Renal cortical epithelial cell (primary cell): ENCODE data around the gene NXF1. TPM values are rescaled to one million over a fixed set of nuclear protein-coding genes. Genes with fewer than 3 reads are reported as not detected.
"Not testable (repeated sequence)": the region's sequence is repeated elsewhere in the genome, so short reads cannot be mapped to it uniquely, and the experiment has no call there.

ENCODE experiments used
- DNase-seq: peaks from one replicate; pipeline ENCODE4 v3.0.0-alpha.2; 2011; ENCODE audit warnings: low read depth
- total RNA-seq: library from RNA; depleted of rRNA; stranded (reverse); fragments of >200 nt; gene quantifications from 2 replicates; pipeline ENCODE4 v1.2.3, GENCODE V29; 2014

The NXF1 gene
- 7.6 and 50.3 TPM in 2 replicates for total RNA-seq

DNA sequence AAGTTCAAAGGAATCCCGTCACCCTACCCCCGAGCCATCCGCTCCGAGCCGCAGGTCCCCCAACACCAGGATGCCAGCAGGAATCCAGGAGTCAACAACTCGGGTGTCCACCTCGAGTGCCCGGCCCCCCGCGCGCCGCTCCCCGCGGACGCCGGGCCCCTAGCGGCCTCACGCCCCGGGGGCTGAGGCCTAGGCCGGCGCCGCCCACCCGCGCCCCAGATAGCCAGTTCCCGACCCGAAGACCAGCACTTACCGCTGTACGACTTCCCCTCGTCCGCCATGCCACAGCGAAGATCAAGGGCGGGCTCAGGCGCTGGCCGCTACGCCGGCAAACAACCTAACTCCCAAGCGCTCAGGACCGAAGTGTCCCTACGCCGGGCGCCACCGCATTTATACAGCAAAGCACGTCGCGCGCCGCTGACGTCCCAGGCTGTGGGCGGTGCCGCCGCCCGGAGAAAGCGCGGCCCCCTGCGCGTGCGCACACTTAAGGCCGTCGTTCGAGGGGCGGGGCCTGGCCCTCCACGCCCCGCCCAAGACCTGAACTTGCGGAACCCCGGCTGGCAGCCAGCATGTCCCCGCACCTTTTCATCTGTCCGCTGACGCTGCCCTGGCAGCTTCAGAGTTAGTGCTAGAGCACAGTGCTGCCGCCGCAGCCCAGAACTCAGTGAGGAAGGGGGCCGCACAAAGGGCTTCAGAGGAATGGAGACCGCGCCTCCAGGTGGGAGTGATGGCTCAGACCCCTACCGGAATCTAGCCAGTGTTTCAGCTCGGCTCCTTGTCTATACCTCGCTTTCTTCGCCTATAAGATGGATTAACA lies at the start of gene NXF1:
NXF1 (minus strand) TSS at position 365 of the 817 bp plus-strand sequence; CDS start at position 281, 84 bp downstream.
- peak; percentile 79 for DNase-seq

DNA sequence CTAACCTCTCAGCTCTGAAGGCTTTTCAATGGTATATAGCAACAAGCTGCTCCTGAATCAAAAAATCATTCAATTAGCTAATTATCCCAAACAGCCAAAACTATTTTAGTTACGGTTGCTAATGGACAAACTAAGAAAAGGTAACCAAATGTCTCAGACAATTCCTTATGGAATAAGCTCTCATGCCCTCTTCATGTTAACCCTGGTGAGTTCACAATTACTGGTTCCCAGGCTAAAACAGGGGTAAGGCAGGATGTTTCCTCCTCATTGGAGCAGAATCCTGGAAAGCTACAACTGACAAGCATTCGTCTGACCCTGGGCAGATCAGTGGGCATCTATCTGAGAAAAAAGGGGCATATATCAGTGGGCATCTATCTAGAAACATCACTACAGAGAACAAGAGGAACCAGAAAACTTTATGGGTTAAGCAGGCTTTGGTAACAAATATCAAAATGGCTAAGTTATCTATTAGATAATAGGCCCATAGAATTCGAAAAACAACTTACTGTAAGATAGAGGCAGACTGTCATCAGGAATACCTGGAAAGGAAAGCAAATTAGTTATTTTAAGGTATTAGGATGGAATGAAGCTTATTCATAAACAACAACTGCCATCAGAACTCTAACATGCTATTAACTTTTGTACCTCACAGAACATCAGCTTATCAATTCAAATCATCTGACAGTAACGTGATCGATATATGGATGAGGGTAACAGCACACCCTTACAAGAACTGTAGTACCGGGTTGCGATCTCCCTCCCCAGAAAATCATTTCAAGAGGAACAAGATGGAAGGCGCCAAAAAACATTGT lies 49.0 kb upstream of the NXF1 start:
- DNase-seq = no peak

DNA sequence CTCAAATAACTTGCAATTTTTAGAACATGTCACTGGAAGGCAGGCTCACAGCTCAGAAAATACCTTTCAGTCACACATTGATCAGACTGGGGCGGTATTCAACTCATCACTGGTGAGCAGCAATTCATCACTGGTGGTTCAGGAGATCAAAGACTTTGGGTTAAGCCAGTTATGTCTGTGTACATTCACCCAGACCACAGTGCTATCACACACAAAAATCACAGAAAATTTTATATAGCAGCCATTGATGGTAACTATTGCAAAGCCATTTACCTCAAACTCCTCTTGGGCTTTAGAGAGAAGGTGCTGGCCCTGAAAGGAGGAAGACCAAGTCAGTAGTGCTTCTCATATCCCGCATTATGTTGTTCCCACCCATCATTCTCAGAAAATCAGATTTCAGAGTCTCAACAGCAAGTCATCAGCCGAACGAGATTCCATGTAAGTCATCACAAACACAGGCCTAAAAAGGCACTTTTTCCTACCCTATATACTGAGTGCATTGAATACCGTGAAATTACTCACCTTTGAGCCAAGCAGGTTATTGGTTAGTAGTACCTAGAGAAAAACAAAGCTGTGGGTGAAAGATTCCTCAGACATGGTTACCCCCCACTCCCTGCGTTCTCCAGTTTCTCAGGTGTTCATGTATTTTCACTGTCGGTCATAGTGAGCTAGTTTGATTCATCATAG lies 48.2 kb upstream of the NXF1 start:
- no peak for DNase-seq

DNA sequence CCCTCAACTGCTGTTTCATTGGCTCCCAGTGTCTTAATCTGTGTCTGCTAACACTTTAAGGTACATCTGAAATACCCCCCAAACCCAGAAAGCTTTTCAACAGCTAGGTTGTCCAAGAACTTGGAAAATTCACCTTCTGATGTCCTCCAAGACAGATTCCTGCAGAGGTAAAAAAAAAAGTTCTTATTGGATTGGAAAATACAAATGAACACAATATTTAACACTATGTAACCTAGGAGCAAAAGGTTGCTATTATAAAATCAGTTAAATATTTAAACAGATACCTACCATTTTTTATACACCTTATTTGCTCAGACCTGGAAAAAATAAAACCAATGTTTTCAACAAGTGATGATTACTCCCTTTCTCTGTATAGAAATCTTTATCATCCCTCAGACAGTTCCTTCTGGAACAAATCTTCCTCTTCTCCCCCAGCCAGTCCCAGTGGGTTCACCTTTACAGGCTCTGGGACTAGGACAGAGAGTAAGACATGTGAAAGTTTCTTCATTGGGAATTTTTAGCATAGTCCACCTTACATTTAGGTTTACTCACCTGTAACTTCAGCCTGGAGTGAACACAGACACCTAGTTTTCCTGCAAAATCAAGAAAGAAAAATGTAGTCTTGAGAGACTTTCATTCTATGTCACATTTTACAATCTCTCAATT lies 47.4 kb upstream of the NXF1 start:
- DNase-seq = no peak

DNA sequence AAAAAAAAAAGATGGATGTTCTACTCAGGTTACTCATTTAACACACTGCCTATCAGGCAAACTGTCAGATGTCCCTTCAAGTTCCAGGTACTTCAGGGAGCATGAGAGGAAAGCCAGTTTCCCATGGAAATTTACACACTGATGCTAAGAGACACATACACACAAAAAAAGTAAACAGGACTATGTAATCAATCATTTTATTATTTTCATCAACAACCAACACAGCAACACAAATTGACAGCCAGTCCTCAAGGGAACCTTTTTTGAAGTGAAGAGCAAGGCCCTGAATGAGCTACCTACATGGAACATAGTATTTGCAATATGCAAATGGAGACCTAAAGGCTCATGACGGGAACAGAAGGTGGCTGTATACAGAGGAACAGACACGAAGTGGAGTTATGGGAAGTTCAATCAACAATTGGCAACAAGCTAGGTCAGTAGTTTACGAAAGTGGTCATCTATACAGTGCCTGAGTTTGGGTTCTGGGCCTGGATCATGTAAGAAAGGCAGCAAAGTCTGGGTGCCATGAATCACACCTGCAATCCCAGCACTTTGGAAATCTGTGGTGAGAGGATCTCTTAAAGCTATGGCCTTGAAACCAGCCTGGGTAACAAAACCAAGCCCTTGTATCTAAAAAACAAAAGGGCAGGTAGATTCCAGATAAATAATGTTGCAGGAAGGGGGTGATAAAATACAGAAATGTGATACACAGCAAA lies 46.7 kb upstream of the NXF1 start:
- peak; percentile 15 for DNase-seq

DNA sequence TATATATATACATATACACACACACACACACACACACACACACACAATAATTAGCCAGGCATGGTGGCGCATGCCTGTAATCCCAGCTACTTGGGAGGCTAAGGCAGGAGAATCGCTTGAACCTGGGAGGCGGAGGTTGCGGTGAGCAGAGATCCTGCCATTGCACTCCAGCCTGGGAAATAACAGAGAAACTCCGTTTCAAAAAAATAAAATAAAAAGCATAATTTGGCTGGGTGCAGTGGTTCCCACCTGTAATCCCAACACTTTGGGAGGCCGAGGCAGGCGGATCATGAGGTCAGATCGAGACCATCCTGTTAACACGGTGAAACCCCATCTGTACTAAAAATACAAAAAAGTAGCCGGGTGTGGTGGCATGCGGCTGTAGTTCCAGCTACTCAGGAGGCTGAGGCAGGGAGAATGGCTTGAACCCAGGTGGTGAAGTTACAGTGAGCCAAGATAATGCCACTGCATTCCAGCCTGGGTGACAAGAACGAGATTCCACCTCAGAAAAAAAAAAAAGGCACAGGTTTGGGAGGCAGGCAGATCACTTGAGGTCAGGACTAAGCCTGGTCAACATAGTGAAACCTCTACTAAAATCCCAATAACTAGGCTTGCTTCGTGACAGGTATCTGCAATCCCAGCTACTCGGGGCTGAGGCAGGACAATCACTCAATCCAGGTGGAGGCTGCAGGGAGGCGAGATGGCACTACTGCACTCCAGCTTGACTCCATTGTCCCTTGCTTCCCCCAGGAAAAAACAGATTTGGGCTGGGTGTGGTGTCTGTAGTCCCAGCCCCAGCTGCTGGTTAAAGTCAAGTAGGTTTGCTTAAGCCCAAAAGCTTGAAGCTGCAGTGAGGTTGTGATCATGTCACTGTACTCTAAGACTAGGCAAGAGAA lies 45.9 kb upstream of the NXF1 start:
- no peak for DNase-seq

DNA sequence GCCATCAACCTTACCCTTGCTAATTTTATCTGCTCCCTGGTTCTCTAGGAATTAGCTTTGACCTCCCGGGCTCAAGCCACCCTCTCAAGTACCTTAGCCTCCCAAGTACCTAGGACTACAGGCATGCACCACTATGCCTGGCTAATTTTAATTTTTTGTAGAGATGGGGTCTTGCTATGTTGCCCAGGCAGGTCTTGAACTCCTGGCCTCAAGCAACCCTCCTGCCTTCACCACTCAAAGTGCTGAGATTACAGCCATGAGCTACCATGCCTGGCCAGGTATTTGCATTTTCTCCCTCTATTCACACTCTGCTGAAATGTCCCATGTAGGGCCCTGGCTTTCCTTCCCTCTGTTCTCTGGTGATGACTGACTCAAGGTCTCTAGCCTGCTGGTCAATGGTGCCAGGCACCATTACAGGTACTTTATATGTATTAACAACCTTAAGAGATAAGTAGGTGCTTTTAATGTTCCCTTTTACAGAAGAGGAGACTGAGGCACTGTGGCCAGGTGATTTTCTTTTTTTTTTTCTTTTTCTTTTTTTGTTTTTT lies 42.6 kb upstream of the NXF1 start:
- DNase-seq = no peak

DNA sequence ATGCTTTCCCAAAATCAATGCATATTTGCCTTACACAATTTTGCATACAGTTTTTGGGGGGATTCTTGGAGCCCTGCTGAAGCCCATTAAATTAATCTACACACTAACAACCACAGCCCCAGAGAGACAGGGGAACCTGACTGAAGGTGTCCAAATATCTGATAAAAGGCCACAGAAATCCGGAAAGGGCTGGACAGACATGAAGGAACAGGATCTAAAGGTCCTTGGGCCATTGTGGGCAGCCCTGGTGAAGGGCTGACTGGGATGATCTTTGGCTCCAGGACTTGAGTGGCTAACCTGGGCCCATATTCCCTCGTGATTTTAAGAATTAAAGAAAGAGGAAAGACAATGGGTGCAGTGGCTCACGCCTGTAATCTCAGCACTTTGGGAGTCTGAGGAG lies 40.9 kb upstream of the NXF1 start:
- no peak for DNase-seq

DNA sequence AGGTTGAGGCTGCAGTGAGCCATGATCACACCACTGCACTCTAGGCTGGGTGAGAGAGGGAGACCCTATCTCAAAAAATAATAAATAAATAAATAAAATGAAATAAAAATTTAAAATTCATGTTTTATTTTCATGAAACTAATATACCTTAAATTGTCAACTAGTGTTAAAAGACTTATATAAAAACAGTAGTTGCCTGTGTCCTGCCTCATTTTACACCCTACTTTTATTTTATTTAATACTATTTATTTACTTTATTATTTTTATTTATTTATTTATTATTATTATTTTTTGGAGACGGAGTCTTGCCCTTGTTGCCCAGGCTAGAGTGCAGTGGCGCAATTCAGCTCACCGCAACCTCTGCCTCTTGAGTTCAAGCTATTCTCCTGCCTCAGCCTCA lies 38.9 kb upstream of the NXF1 start:
- DNase-seq = no peak

DNA sequence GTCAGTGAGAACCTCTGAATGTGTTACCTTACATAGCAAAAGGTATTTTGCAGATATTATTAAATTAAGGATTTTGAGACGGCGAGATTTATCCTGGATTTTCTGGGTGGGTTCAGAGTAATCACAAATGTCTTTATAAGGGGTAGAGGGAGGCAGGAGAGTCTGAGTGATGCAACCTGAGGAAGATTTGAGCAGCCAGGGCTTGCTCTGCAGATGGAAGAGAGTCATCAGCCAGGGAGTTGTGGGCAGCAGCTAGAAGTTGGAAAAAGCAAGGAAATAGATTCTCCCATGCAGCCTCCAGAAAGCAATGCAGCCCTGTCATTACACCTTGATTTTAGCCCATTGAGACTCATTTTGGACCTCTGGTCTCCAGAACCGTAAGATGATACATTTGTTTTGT lies 38.2 kb upstream of the NXF1 start:
- DNase-seq = no peak

DNA sequence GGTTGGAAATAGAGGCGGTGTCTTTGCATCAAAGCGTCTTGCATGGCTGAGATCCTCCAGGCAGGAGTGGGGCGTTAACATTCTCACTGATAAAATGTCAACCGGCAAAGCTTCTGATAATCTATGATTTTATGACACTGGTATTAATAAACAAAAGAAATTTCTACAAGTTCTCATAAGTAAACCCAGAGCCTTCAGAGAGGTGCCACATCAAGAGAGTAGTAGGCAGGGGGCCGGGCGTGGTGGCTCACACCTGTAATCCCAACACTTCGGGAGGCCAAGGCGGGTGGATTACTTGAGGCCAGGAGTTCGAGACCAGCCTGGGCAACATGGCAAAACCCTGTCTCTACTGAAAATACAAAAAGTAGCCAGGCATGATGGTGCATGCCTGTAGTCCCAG lies 37.7 kb upstream of the NXF1 start:
- not testable (repeated sequence) for DNase-seq

DNA sequence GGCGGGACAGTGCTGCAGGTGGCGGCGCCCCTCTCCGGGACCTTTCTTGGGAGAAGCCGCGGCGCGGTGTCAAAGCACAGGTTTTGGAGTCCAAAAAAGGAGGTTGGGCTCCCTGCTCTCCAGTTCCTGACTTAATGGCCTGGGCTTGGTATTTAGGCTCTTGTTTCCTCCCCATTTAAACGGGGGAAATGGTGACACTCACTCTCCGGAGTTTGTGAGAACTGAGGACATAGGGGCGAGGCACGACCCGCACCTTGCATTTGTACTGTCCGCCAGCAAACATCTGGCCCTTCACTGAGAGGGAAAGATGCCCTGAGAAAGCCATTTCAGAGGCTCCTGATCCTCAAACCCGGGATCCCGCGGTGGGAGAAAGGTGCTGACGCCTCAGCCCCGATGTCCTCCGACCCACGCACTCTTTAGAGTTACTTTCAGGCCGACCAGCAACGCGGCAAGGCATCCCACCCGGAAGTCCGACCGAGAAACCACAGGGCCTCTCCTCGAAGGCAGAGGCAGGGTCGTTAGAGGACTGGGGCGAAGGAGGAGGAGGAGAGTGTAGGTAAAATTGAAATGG lies 37.0 kb upstream of the NXF1 start:
- DNase-seq = no peak

DNA sequence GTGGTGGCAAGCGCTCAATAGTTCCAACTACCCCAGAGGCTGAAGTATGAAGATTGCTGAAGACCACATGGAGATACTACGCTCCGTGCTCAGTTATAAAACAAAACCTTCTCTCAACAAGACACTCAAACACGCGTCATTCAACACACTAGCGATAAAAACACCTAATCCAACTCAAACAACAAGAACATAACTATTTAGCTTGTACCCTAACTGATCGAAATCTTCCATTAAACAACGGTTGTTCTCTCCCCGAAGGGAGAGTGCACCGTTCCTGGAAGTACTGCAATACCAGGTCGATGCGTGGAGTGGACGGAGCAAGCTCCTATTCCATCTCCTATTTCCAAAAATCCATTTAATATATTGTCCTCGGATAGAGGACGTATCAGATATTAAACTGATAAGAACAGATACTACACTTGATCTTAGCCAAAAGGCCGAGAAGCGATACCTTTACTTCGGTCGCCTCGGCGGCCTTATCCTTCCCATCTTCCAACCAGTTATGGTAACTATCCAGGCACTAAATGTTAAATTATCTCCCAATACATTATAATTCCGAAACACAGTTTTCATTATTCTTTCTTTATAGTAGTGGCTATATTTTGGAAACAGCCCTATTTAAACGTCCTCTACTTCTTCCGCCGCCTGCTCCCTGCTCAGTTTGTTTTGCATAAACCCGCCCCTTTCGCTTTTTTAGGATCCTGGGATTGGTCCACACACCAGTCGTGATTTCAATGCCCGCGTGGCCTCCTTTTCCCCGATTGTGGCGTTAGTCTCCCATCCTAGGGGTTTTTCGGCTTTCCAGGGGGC lies 36.3 kb upstream of the NXF1 start:
- peak; percentile 100 for DNase-seq

DNA sequence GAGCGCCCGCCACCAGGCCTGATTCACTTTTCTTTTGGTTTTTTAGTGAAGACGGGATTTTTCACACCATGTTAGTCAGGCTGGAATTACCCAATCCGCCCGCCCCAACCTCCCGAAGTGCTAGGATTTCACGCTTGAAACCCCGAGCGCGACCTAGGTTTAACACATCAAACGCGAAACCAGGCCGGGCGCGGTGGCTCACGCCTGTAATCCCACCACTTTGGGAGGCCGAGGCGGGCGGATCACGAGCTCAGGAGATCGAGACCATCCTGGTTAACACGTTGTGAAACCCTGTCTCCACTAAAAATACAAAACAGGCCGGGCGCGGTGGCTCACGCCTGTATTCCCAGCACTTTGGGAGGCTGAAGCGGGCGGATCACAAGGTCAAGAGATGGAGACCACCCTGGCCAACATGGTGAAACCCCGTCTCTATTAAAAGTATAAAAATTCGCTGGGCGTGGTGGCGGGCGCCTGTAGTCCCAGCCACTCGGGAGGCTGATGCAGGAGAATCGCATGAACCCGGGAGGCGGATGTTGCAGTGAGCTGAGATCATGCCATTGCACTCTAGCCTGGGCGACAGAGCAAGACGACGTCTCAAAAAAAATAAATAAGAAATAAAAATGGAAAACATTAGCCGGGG lies 35.6 kb upstream of the NXF1 start:
- peak; percentile 78 for DNase-seq

DNA sequence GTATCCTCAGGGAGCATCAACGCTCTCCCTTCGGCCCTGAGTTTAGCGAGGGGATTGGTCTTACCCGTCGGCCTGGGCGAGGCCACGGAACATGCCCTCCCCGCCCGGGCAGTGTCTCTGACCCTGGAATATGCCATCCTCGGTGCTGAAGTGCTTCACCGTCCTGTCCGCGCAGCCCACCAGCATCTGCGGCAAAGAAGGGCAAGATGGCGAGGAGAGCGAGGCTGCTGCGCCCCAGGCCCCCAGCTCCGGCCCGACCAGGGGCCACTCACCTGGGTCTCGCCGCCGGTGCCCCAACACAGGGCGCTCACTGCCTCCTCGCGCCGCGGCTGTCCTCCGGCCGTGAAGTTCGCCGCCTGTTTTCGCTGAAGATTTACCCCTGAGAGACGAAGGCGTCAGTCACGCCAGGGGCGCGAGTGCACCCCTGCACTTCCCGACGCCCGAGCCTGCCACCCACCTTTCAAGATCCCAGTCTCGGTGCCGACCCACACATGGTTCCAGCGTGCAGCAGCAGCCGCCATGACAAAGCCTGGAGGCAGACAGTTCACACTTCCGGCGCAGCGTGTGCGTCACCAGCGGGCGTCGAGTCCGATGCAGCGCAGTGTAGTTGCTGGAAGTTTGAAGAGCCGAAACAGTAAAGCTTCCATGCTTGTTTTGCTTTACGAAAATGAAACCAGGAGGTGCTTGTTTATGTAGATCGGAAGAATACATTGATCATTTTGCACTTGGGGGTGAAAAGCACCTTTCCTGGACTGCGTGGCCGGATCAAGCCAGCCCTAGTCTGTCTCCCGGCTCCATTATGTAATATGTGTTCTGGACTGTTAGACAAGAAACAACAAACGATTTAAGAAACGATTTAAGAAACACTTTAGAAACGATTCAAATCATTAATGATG lies 34.1 kb upstream of the NXF1 start, which contains the start of gene WDR74:
WDR74 (minus strand) TSS at position 541 of the 896 bp plus-strand sequence; CDS start at position 521, 20 bp downstream.
- DNase-seq = peak; percentile 87

DNA sequence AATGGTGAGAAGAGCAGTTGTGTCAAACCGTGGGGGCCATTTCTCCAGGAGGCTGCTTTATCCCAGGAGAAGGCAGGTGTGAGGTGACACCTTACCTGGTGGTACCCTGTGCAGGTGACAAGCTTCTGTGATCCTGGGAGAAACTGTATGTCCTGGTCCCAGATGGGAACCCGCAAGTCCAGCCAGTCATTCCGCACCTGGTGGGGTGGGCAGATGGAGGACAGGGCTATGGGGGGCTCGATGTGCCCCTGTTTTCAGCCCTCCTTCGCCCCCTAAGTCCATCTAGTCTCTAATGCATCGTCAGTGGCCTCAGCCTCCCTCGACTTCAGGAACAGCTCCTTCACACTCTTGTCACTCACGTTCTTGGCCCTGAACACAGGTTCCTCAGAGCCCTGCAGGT lies 30.1 kb upstream of the NXF1 start:
- DNase-seq = no peak
